HG03135 (cell line): Measurements from ENCODE around the gene ARVCF.

Experiments
- ATAC-seq: cut with Tn5 transposase; IDR thresholded peaks from one replicate; pipeline ENCODE4 v1.9.1; 2021; ENCODE audit warnings: mild to moderate bottlenecking, moderate library complexity; ENCODE audit not compliant: unreplicated experiment

Gene ARVCF

GRCh38 chr22:20019661-20020532 lies 3.3 kb upstream of the ARVCF start:
- ATAC-seq: no peak

- ATAC-seq: no peak
Observed at GRCh38 chr22:20018001-20018400, 1.4 kb upstream of the ARVCF start.

GRCh38 chr22:20017622-20017958 lies 967 bp upstream of the ARVCF start:
- no peak for ATAC-seq

GRCh38 chr22:20015971-20016733 lies 471 bp downstream of the ARVCF start:
- ATAC-seq: no peak

- ATAC-seq: no peak
Observed at GRCh38 chr22:20015187-20015625, 1.4 kb downstream of the ARVCF start.

GRCh38 chr22:20014526-20015186 lies 2.0 kb downstream of the ARVCF start:
- ATAC-seq: no peak

- ATAC-seq: no peak
Observed at GRCh38 chr22:20013382-20013871, 3.2 kb downstream of the ARVCF start.

- no peak for ATAC-seq
Observed at GRCh38 chr22:20012741-20013331, 3.8 kb downstream of the ARVCF start.

- no peak for ATAC-seq
Observed at GRCh38 chr22:20011993-20012740, 4.5 kb downstream of the ARVCF start.

- no peak for ATAC-seq
Observed at GRCh38 chr22:20011123-20011992, 5.3 kb downstream of the ARVCF start.

- no peak for ATAC-seq
Observed at GRCh38 chr22:20010307-20011122, 6.1 kb downstream of the ARVCF start.

- no peak for ATAC-seq
Observed at GRCh38 chr22:20009582-20010306, 6.9 kb downstream of the ARVCF start.

GRCh38 chr22:20009018-20009491 lies 7.6 kb downstream of the ARVCF start:
- ATAC-seq: no peak

GRCh38 chr22:20008221-20008995 lies 8.2 kb downstream of the ARVCF start:
- ATAC-seq: no peak

GRCh38 chr22:20004464-20004863 lies 12.2 kb downstream of the ARVCF start:
- ATAC-seq: no peak

GRCh38 chr22:20003304-20003703 lies 13.3 kb downstream of the ARVCF start:
- ATAC-seq: no peak

- ATAC-seq: no peak
Observed at GRCh38 chr22:20002636-20003035, 14.0 kb downstream of the ARVCF start.
